ENCODE results near the gene HHIPL1.

GRCh38 chr14:99619835-99620834 lies 24.8 kb upstream of the HHIPL1 start:
- no peak for TF ChIP-seq CTCF (IDR thresholded peaks at IDR 0.05; ENCODE audit: low read depth, low read length, poor library complexity, severe bottlenecking)
- TF ChIP-seq EZH2phosphoT487 (IDR thresholded peaks at IDR 0.05; ENCODE audit: borderline replicate concordance, low read length), result no peak

Data from DOHH2 (cell line).